Measurements from ENCODE around the gene GSTCD.

DNA sequence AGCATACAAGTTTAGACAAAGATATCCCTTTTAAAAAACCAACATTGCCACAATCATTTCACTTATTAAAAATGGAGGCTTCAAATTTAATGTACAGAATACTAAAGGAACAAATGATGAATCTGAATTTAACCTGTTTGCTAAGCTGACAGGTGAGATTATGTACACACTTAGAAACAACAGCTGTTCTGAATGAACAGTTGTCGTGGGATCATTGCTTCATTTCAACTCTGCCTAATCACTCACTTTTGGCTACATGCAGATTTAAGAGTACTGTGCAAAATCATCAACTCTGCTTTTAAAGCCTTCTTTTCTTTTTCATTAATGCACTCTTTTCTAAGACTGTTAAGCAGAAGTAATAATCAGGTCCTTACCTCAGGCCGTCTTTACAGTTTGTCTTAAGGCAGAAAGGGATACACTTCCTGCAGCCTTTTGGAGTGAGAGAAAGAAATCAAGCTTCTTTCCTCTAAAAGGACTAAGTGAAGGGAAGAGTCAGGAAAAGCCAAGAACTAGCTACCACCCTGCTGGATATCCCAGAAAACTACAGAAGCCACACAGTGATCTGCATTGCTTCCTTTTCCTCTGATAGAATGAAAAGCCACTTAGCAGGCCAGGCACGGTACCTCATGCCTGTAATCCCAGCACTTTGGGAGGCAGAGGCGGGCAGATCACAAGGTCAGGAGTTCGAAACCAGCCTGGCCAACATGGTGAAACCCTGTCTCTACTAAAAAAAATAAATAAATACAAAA is 132.0 kb downstream of the GSTCD start:
- TF ChIP-seq, protein P1, sequence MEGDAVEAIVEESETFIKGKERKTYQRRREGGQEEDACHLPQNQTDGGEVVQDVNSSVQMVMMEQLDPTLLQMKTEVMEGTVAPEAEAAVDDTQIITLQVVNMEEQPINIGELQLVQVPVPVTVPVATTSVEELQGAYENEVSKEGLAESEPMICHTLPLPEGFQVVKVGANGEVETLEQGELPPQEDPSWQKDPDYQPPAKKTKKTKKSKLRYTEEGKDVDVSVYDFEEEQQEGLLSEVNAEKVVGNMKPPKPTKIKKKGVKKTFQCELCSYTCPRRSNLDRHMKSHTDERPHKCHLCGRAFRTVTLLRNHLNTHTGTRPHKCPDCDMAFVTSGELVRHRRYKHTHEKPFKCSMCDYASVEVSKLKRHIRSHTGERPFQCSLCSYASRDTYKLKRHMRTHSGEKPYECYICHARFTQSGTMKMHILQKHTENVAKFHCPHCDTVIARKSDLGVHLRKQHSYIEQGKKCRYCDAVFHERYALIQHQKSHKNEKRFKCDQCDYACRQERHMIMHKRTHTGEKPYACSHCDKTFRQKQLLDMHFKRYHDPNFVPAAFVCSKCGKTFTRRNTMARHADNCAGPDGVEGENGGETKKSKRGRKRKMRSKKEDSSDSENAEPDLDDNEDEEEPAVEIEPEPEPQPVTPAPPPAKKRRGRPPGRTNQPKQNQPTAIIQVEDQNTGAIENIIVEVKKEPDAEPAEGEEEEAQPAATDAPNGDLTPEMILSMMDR (conservative IDR thresholded peaks at IDR 0.05; ENCODE audit: low read length) = no peak
- TF ChIP-seq EZH2phosphoT487 (IDR thresholded peaks at IDR 0.05; ENCODE audit: borderline replicate concordance) = no peak

All from Loucy (cell line).